Suprapubic skin (tissue), 4 donors: ENCODE results near the gene N4BP2L1.

ENCODE experiments used
- CTCF ChIP-seq, 2 donors: fragments of 200-600 bp in 1 of 2; fragments of 450-650 bp in 1 of 2; sonication (generic) in 1 of 2; IDR thresholded peaks; one replicate each; pipeline ENCODE4 v1.5.1; 2016 to 2019; ENCODE audit warnings: antibody characterized with exemption in 2 of 2, mild to moderate bottlenecking in 1 of 2, moderate library complexity in 1 of 2
- EP300 ChIP-seq: sonication (generic); formaldehyde crosslinking; IDR thresholded peaks from one replicate; pipeline ENCODE4 v1.6.1; 2017; ENCODE audit warnings: antibody characterized with exemption
- POLR2A ChIP-seq, 2 donors: fragments of 450-650 bp; IDR thresholded peaks; one replicate each; pipeline ENCODE4 v1.6.1; 2017; ENCODE audit warnings: antibody characterized with exemption in 2 of 2, mild to moderate bottlenecking in 2 of 2, moderate library complexity in 2 of 2
- POLR2AphosphoS5 ChIP-seq, 3 donors: sonication (generic); formaldehyde crosslinking; IDR thresholded peaks; one replicate each; pipeline ENCODE4 v1.6.1; 2017; ENCODE audit warnings: antibody characterized with exemption in 3 of 3

GRCh38 chr13:32419862-32420261, 8.1 kb downstream of the N4BP2L1 start:
- TF ChIP-seq POLR2A (IDR thresholded peaks at IDR 0.05) (no peak), CTCF (IDR thresholded peaks at IDR 0.05) (no peak), POLR2AphosphoS5 (IDR thresholded peaks at IDR 0.05) (no peak), EP300 (no peak)
